Measurements from ENCODE around the gene SGIP1. TPM values are rescaled to one million over a fixed set of nuclear protein-coding genes. Genes with fewer than 3 reads are reported as not detected.

Gene SGIP1
- total RNA-seq, 1 experiment from 2014 or later = not detected

DNA sequence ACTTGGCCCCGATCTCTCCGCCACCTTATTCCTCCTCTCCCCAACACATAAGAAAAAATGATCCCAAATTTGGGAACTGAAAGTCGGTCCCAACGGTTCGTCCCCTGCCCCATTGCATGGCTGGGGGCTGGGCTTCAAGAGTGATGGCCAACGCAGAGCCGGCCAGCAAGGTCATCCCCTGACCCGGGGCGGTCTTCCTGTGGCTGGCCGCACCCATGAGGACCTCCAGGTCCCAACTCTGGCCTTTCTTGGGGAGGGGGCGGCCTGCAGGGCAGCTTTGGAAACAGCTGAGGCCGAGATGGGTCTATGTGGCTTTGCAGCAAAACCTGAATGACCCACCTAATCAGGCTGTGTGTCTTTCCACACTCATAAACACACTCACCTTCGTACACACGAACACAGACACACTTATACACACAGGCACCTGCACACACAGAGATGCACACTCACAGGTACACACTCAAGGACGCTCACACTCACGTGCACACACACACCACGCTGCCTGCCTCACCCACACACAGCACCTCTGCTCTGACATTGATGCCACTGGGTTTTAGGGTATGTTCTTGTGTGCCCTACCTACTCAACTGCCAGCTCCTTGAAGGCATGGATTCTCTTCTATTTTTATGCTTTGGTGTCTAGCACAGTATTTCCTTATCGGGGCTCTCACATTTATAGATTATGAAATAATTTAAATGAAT lies 218.9 kb downstream of the SGIP1 start:
- intact Hi-C loops (cut with micrococcal nuclease) = no loop called here
- POLR2A ChIA-PET (ENCODE audit: unreplicated experiment) = no interaction called here
- peaks cover 63% of the 10 kb centered on the region for H3K27me3 ChIP-seq (ENCODE audit: low read length)
- no peak overlapping the region for H3K4me3 ChIP-seq (ENCODE audit: low read length)
- BruUV-seq (replicated peaks) = no TSS peak
- ATAC-seq (no peak), DNase-seq (no peak)
- no peaks in the 10 kb centered on the region for H3K4me1 ChIP-seq (ENCODE audit: insufficient read depth, low read length)
- TF ChIP-seq, protein P1, sequence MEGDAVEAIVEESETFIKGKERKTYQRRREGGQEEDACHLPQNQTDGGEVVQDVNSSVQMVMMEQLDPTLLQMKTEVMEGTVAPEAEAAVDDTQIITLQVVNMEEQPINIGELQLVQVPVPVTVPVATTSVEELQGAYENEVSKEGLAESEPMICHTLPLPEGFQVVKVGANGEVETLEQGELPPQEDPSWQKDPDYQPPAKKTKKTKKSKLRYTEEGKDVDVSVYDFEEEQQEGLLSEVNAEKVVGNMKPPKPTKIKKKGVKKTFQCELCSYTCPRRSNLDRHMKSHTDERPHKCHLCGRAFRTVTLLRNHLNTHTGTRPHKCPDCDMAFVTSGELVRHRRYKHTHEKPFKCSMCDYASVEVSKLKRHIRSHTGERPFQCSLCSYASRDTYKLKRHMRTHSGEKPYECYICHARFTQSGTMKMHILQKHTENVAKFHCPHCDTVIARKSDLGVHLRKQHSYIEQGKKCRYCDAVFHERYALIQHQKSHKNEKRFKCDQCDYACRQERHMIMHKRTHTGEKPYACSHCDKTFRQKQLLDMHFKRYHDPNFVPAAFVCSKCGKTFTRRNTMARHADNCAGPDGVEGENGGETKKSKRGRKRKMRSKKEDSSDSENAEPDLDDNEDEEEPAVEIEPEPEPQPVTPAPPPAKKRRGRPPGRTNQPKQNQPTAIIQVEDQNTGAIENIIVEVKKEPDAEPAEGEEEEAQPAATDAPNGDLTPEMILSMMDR (conservative IDR thresholded peaks at IDR 0.05; ENCODE audit: low read depth, low read length) = no peak
- TF ChIP-seq EZH2phosphoT487 (IDR thresholded peaks at IDR 0.05; ENCODE audit: borderline replicate concordance, low read length) (no peak), EZH2 (IDR thresholded peaks at IDR 0.05; ENCODE audit: low read length, unreplicated experiment) (no peak)
- H3K4me2 ChIP-seq (ENCODE audit: low read length) = no peak overlapping the region
- H3F3A ChIP-seq (ENCODE audit: low read length, unreplicated experiment) = no peaks in the 10 kb centered on the region
- no peak overlapping the region for H2AFZ ChIP-seq (ENCODE audit: low read length)
- no peaks in the 10 kb centered on the region for H3K9me3 ChIP-seq (ENCODE audit: low read length)
- no peak overlapping the region for H3K27ac ChIP-seq (ENCODE audit: low read length)
- no peak overlapping the region for H3K9ac ChIP-seq (ENCODE audit: low read length)
- no peaks in the 10 kb centered on the region for H3K36me3 ChIP-seq (ENCODE audit: low read depth, low read length)
- no peaks in the 10 kb centered on the region for H4K20me1 ChIP-seq (ENCODE audit: low read length)
- no peaks in the 10 kb centered on the region for H3K79me2 ChIP-seq (ENCODE audit: low read length)
- CTCF ChIA-PET = no interaction called here
- H3K9me2 ChIP-seq (replicated peaks; ENCODE audit: low read length) = no peaks in the 10 kb centered on the region

DNA sequence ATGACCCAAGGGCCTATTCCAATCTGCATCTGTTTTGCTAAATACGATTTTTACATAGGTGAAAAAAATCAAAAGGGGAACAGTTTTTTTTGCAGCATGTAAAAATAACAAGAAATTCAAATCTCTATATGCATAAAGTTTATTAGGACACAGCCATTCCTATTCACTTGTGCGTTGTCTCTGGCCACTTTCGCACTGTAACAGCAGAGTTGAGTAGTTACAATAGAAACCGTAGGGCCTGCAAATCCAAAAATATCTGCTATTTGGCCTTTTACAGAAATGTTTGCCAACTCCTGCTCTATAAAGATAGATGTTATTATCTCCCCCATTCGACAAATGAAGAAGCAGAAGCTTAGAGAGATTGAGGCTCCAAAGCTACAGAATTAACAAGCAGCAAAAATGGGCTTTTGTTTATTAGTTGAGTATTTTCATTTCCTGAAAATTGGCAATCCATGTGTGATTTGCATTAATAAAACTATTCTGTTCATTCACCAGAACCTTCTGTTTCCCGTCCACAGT lies 223.8 kb downstream of the SGIP1 start:
- Histone ChIP-seq H3K27ac (ENCODE audit: low read length) (no peak overlapping the region), H3K36me3 (ENCODE audit: low read depth, low read length) (no peaks in the 10 kb centered on the region), H3K4me3 (ENCODE audit: low read length) (no peak overlapping the region), H2AFZ (ENCODE audit: low read length) (no peak overlapping the region), H4K20me1 (ENCODE audit: low read length) (no peaks in the 10 kb centered on the region), H3K9ac (ENCODE audit: low read length) (no peak overlapping the region), H3K4me1 (ENCODE audit: insufficient read depth, low read length) (no peaks in the 10 kb centered on the region), H3K9me3 (ENCODE audit: low read length) (no peaks in the 10 kb centered on the region), H3F3A (ENCODE audit: low read length, unreplicated experiment) (no peaks in the 10 kb centered on the region), H3K79me2 (ENCODE audit: low read length) (no peaks in the 10 kb centered on the region), H3K9me2 (replicated peaks; ENCODE audit: low read length) (no peaks in the 10 kb centered on the region), H3K27me3 (ENCODE audit: low read length) (peaks cover 26% of the 10 kb centered on the region), H3K4me2 (ENCODE audit: low read length) (no peak overlapping the region)
- TF ChIP-seq, protein P1 (conservative IDR thresholded peaks at IDR 0.05; ENCODE audit: low read depth, low read length) = no peak
- TF ChIP-seq EZH2 (IDR thresholded peaks at IDR 0.05; ENCODE audit: low read length, unreplicated experiment) (no peak), EZH2phosphoT487 (IDR thresholded peaks at IDR 0.05; ENCODE audit: borderline replicate concordance, low read length) (no peak)
- no peak for DNase-seq
- no TSS peak for BruUV-seq (replicated peaks)
- ChIA-PET POLR2A (ENCODE audit: unreplicated experiment) (no interaction called here), CTCF (interaction anchor here (0.7 kb wide), 1 partner anchor 494 kb away, joined by 4 read pairs; no protein-coding TSS in a partner anchor)
- intact Hi-C loops (cut with micrococcal nuclease) = no loop called here
- ATAC-seq = no peak

DNA sequence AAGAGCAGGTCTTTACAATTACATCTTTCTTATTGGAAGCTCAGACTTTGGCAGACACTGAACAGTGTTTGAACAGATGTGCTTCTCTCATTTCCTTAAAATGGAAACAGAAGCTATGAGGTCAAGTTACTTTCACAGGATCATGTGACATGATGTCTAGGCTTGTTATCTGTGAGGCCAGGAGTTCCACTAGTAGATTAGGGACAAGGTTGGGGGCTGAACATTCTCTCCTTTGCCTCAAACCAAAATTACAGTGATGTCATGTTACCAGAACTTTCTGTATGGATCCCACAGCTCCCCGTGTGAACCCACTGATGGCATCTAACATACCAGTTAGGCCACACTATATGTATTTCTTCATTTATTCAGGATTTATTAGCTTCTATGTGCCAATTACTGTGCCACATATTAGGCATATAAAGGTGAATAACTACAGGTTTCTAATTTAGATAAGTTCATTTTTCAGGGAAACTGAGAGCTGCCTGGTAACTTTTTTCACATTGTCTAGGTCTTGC lies 224.3 kb downstream of the SGIP1 start:
- Histone ChIP-seq H3K79me2 (ENCODE audit: low read length) (no peaks in the 10 kb centered on the region), H3K4me3 (ENCODE audit: low read length) (no peak overlapping the region), H2AFZ (ENCODE audit: low read length) (no peak overlapping the region), H3K9me3 (ENCODE audit: low read length) (no peaks in the 10 kb centered on the region), H3K9me2 (replicated peaks; ENCODE audit: low read length) (no peaks in the 10 kb centered on the region), H3K4me2 (ENCODE audit: low read length) (no peak overlapping the region), H3K9ac (ENCODE audit: low read length) (no peak overlapping the region), H3K4me1 (ENCODE audit: insufficient read depth, low read length) (no peaks in the 10 kb centered on the region), H3K36me3 (ENCODE audit: low read depth, low read length) (no peaks in the 10 kb centered on the region), H3K27me3 (ENCODE audit: low read length) (peaks cover 26% of the 10 kb centered on the region), H3F3A (ENCODE audit: low read length, unreplicated experiment) (no peaks in the 10 kb centered on the region), H3K27ac (ENCODE audit: low read length) (no peak overlapping the region), H4K20me1 (ENCODE audit: low read length) (no peaks in the 10 kb centered on the region)
- BruUV-seq (replicated peaks) = no TSS peak
- ATAC-seq (no peak), DNase-seq (no peak)
- POLR2A ChIA-PET (ENCODE audit: unreplicated experiment) = no interaction called here
- CTCF ChIA-PET = interaction anchor here (0.7 kb wide), 1 partner anchor 494 kb away, joined by 4 read pairs; no protein-coding TSS in a partner anchor
- TF ChIP-seq EZH2 (IDR thresholded peaks at IDR 0.05; ENCODE audit: low read length, unreplicated experiment) (no peak), EZH2phosphoT487 (IDR thresholded peaks at IDR 0.05; ENCODE audit: borderline replicate concordance, low read length) (no peak)
- TF ChIP-seq, protein P1 (conservative IDR thresholded peaks at IDR 0.05; ENCODE audit: low read depth, low read length) = no peak
- intact Hi-C loops (cut with micrococcal nuclease) = no loop called here

Data from PC-3 (cell line).